K562 (cell line): ENCODE results near the gene PCBP3. TPM values are rescaled to one million over a fixed set of nuclear protein-coding genes. Genes with fewer than 3 reads are reported as not detected.

Experiments
- ATAC-seq: fragments of 200-7000 bp; cut with Tn5 transposase; 3 replicates; pipeline ENCODE4 v1.9.1; 2020; ENCODE audit warnings: moderate library complexity
- BruUV-seq: library from RNA; stranded (reverse); fragments of 400-500 nt; replicated peaks from 2 replicates; lab custom pipeline; 2021; lab: Mats Ljungman, UMichigan
- CTCF ChIA-PET: fragments of 300-600 bp; formaldehyde crosslinking; extraction: SDS; loops from one replicate; lab custom pipeline; 2021; ENCODE audit warnings: low intra/inter-chr PET ratio; lab: Yijun Ruan, JAX
- POLR2A ChIA-PET: fragments of 300-600, 350-650 bp; sonication (Branson Sonifier 250); formaldehyde crosslinking; extraction: SDS; loops from one replicate; lab custom pipeline; 2021; ENCODE audit warnings: antibody characterized with exemption, inconsistent platforms; lab: Yijun Ruan, JAX
- DNase-seq, 4 experiments: peaks; one replicate each; pipeline versions ENCODE4 v3.0.0 to v3.0.0-alpha.2; 2011 to 2018; ENCODE audit warnings: low spot score in 3 of 4, mixed read lengths in 3 of 4; ENCODE audit errors: extremely low read depth in 1 of 4
- FAIRE-seq: peaks from 2 replicates; lab custom pipeline; 2011; peaks lifted over from hg19 to GRCh38; lab: Jason Lieb, UNC
- H2AFZ ChIP-seq: 2 replicates; pipeline ENCODE4 v1.6.0; 2011; ENCODE audit warnings: low read depth, low read length, control low read depth, inconsistent platforms
- H3K27ac ChIP-seq: fragments of 200-600 bp; 3 replicates; pipeline ENCODE4 v1.8.0; 2011; ENCODE audit warnings: low read depth, mild to moderate bottlenecking, control low read depth, inconsistent platforms, low read length, moderate library complexity, mixed read lengths; ENCODE audit errors: extremely low read depth
- H3K27me3 ChIP-seq, 2 experiments: fragments of 300-600 bp in 1 of 2; 2 replicates in 1 of 2; 3 replicates in 1 of 2; pipeline versions ENCODE4 v1.6.0 to v1.8.0; 2011; ENCODE audit warnings: inconsistent platforms in 2 of 2, low read length in 2 of 2, mild to moderate bottlenecking in 1 of 2, mixed read lengths in 1 of 2, moderate library complexity in 1 of 2; ENCODE audit not compliant: control insufficient read depth in 2 of 2, insufficient read depth in 2 of 2
- H3K36me3 ChIP-seq: fragments of 300-600 bp; 3 replicates; pipeline ENCODE4 v1.8.0; 2011; ENCODE audit warnings: mild to moderate bottlenecking, low read length, inconsistent platforms; ENCODE audit not compliant: control insufficient read depth, insufficient read depth
- H3K4me1 ChIP-seq, 2 experiments: fragments of 200-600 bp in 1 of 2; replicated peaks in 1 of 2; 2 replicates in 1 of 2; 3 replicates in 1 of 2; pipeline versions ENCODE4 v1.5.1 to v1.8.0; 2011; ENCODE audit warnings: inconsistent platforms in 2 of 2, low read length in 2 of 2, mild to moderate bottlenecking in 1 of 2, mixed read lengths in 1 of 2, moderate library complexity in 1 of 2; ENCODE audit not compliant: control insufficient read depth in 2 of 2, insufficient read depth in 2 of 2
- H3K4me2 ChIP-seq: 2 replicates; pipeline ENCODE4 v1.6.1; 2011; ENCODE audit warnings: low read length, control low read depth, inconsistent platforms, mixed read lengths; ENCODE audit not compliant: insufficient read depth
- H3K4me3 ChIP-seq: fragments of 200-600 bp; sonication (generic), shearing (Covaris generic); 2 replicates; pipeline ENCODE4 v1.5.1; 2016; ENCODE audit warnings: control low read depth, inconsistent platforms
- H3K79me2 ChIP-seq: fragments of 200-600 bp; 3 replicates; pipeline ENCODE4 v1.8.0; 2011; ENCODE audit warnings: low read length, inconsistent platforms; ENCODE audit not compliant: control insufficient read depth, insufficient read depth
- H3K9ac ChIP-seq, 2 experiments: 2 replicates each; pipeline versions ENCODE4 v1.6.0 to v1.6.1; 2011; ENCODE audit warnings: low read depth in 2 of 2, low read length in 2 of 2, control low read depth in 1 of 2, inconsistent platforms in 1 of 2, mild to moderate bottlenecking in 1 of 2, mixed read lengths in 1 of 2; ENCODE audit not compliant: insufficient read depth in 1 of 2
- H3K9me1 ChIP-seq: one replicate; pipeline ENCODE4 v1.6.0; 2011; ENCODE audit warnings: inconsistent platforms, mild to moderate bottlenecking, low read length, moderate library complexity; ENCODE audit not compliant: control insufficient read depth, insufficient read depth
- H3K9me3 ChIP-seq: replicated peaks from 2 replicates; pipeline ENCODE4 v1.5.1; 2011; ENCODE audit warnings: low read depth, low read length, inconsistent platforms; ENCODE audit not compliant: control insufficient read depth, insufficient read depth
- H4K20me1 ChIP-seq: replicated peaks from 2 replicates; pipeline ENCODE4 v1.6.1; 2011; ENCODE audit warnings: low read length, inconsistent platforms, mixed read lengths; ENCODE audit not compliant: control insufficient read depth, insufficient read depth
- BCLAF1 ChIP-seq, 2 experiments: fragments of 450-650 bp in 1 of 2; IDR thresholded peaks; 2 replicates each; pipeline ENCODE4 v1.6.1; 2011 to 2017; ENCODE audit warnings: low read depth in 2 of 2, antibody characterized with exemption in 1 of 2, borderline replicate concordance in 1 of 2, low read length in 1 of 2, mild to moderate bottlenecking in 1 of 2, mixed read lengths in 1 of 2; ENCODE audit not compliant: control insufficient read depth in 1 of 2
- KDM1A ChIP-seq, 2 experiments: fragments of 450-650 bp; IDR thresholded peaks; 2 replicates each; pipeline ENCODE4 v1.6.1; 2016; ENCODE audit warnings: mild to moderate bottlenecking in 2 of 2
- KLF10 ChIP-seq: fragments of 250-450 bp; sonication (Bioruptor Pico); IDR thresholded peaks from 2 replicates; pipeline ENCODE4 v1.6.1; 2021; ENCODE audit warnings: matching md5 sums
- NCOA1 ChIP-seq: fragments of 450-650 bp; IDR thresholded peaks from 2 replicates; pipeline ENCODE4 v1.6.1; 2016; ENCODE audit warnings: low read depth
- NELFE ChIP-seq: IDR thresholded peaks from 2 replicates; pipeline ENCODE4 v1.6.1; 2011; ENCODE audit warnings: mild to moderate bottlenecking; ENCODE audit not compliant: insufficient read depth, insufficient read length
- TFE3 ChIP-seq: fragments of 450-650 bp; formaldehyde crosslinking; IDR thresholded peaks from 2 replicates; pipeline ENCODE4 v1.4.0; 2020; ENCODE audit warnings: mild to moderate bottlenecking, mixed read lengths
- ZBTB1 ChIP-seq: sonication (generic); formaldehyde crosslinking; IDR thresholded peaks from 2 replicates; pipeline ENCODE4 v1.8.1; 2023; ENCODE audit warnings: missing genetic modification reagents, low read depth, mild to moderate bottlenecking, borderline replicate concordance
- ZBTB7A ChIP-seq: IDR thresholded peaks from 2 replicates; pipeline ENCODE4 v1.6.1; 2011; ENCODE audit warnings: low read depth, mild to moderate bottlenecking, low read length, moderate library complexity, borderline replicate concordance; ENCODE audit not compliant: control insufficient read depth
- ZNF830 ChIP-seq: fragments of 250-450 bp; sonication (Bioruptor Pico); IDR thresholded peaks from 2 replicates; pipeline ENCODE4 v1.5.0; 2021; ENCODE audit warnings: mild to moderate bottlenecking
- WGBS: fragments of 100-300 bp; shearing (Covaris generic); methylation state at CpG from one replicate; pipeline ENCODE4 v1.1.6; 2016; ENCODE audit warnings: low coverage, mixed read lengths; ENCODE audit not compliant: insufficient coverage; ENCODE audit errors: missing lambda C conversion rate; 5-methylcytosine and 5-hydroxymethylcytosine counted together
- in situ Hi-C: fragments of 300-500 bp; cut with MboI; formaldehyde crosslinking; loops from 4 replicates; pipeline ENCODE4 v1.15.0; 2018; ENCODE audit warnings: inconsistent platforms, mixed read lengths
- intact Hi-C: fragments of 100-400 bp; cut with micrococcal nuclease; formaldehyde crosslinking; loops from 2 replicates; pipeline ENCODE4 v1.14.2; 2022
- polyA plus RNA-seq, 8 experiments: library from polyadenylated mRNA; depleted of rRNA in 4 of 8; stranded (reverse) in 5 of 8; unstranded in 3 of 8; fragments of >200 nt; fragmentation: Nextera tagmentation in 2 of 8; fragmentation: Illumina TruSeq in 1 of 8; extraction: Ambion mirVana in 2 of 8; extraction: Trizol in 1 of 8; gene quantifications; 2 replicates each; pipeline versions ENCODE4 v1.2.1 to v1.2.3, GENCODE V29; 2011 to 2014; ENCODE audit warnings: inconsistent platforms in 1 of 8, missing spikeins in 1 of 8
- total RNA-seq, 7 experiments: library from RNA; depleted of rRNA in 6 of 7; stranded (reverse); fragments of >200 nt in 6 of 7; fragmentation: Illumina TruSeq in 2 of 7; extraction: Trizol in 2 of 7; gene quantifications; 2 replicates each; pipeline versions ENCODE4 v1.2.1 to v1.2.3, GENCODE V29; 2011 to 2021; ENCODE audit warnings: low replicate concordance in 1 of 7
- TF ChIP-seq, protein P1 (sequence below): sonication (generic); formaldehyde crosslinking; IDR thresholded peaks from 2 replicates; pipeline ENCODE4 v1.5.0; 2020; ENCODE audit warnings: missing genetic modification reagents
- TF ChIP-seq, protein P2 (sequence below): IDR thresholded peaks from 3 replicates; pipeline ENCODE4 v1.6.1; 2011; ENCODE audit warnings: borderline replicate concordance, mild to moderate bottlenecking, moderate library complexity; ENCODE audit not compliant: insufficient read length; ENCODE audit errors: extremely low read depth
- TF ChIP-seq, protein P3 (sequence below): sonication (generic); formaldehyde crosslinking; IDR thresholded peaks from 2 replicates; pipeline ENCODE4 v1.8.0; 2022; ENCODE audit warnings: mild to moderate bottlenecking, low read depth, missing genetic modification reagents

Gene PCBP3
- total and polyA plus RNA-seq, 9 of the 15 experiments (the other 6 are each of a cell fraction or from before 2014, with no cell fraction given): 0.18 TPM; not detected in 8

GRCh38 chr21:45918011-45918410 is 274.5 kb downstream of the PCBP3 start:
- no peak for ATAC-seq
- no TSS peak for BruUV-seq
- Histone ChIP-seq H3K9ac (no peak overlapping the region), H3K4me3 (no peak overlapping the region), H3K9me1 (no peaks in the 10 kb centered on the region), H3K9me3 (no peaks in the 10 kb centered on the region), H4K20me1 (peaks cover 3% of the 10 kb centered on the region; the same call in 1 of the 2 replicates), H3K4me2 (no peak overlapping the region), H3K36me3 (no peaks in the 10 kb centered on the region), H3K27me3 (peaks cover 31 to 72% of the 10 kb centered on the region in 2 experiments; a peak in 3 of 5 replicates), H3K79me2 (no peaks in the 10 kb centered on the region), H2AFZ (no peak overlapping the region), H3K27ac (no peak overlapping the region), H3K4me1 (peaks cover 0 to 16% of the 10 kb centered on the region in 2 experiments; a peak in 3 of 5 replicates)
- CTCF ChIA-PET: no interaction called here
- intact Hi-C loops: no loop called here
- no peak for DNase-seq
- POLR2A ChIA-PET: no interaction called here
- WGBS: 2% methylated on average over 9 of the region's 11 CpGs
- in situ Hi-C loops: no loop called here
- no peak for FAIRE-seq
- TF ChIP-seq ZBTB7A: no peak
- TF ChIP-seq TFE3: no peak
- no peak for TF ChIP-seq BCLAF1 (IDR thresholded peaks at IDR 0.05; ENCODE audit: borderline replicate concordance in 1 of 2, control insufficient read depth in 1 of 2, low read depth in 2 of 2, low read length in 1 of 2)
- TF ChIP-seq KLF10 (CRISPR knock-in tag): no peak
- TF ChIP-seq, protein P1, sequence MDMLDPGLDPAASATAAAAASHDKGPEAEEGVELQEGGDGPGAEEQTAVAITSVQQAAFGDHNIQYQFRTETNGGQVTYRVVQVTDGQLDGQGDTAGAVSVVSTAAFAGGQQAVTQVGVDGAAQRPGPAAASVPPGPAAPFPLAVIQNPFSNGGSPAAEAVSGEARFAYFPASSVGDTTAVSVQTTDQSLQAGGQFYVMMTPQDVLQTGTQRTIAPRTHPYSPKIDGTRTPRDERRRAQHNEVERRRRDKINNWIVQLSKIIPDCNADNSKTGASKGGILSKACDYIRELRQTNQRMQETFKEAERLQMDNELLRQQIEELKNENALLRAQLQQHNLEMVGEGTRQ (CRISPR knock-in tag): no peak
- TF ChIP-seq ZBTB1 (CRISPR knock-in tag): no peak
- TF ChIP-seq, protein P2, sequence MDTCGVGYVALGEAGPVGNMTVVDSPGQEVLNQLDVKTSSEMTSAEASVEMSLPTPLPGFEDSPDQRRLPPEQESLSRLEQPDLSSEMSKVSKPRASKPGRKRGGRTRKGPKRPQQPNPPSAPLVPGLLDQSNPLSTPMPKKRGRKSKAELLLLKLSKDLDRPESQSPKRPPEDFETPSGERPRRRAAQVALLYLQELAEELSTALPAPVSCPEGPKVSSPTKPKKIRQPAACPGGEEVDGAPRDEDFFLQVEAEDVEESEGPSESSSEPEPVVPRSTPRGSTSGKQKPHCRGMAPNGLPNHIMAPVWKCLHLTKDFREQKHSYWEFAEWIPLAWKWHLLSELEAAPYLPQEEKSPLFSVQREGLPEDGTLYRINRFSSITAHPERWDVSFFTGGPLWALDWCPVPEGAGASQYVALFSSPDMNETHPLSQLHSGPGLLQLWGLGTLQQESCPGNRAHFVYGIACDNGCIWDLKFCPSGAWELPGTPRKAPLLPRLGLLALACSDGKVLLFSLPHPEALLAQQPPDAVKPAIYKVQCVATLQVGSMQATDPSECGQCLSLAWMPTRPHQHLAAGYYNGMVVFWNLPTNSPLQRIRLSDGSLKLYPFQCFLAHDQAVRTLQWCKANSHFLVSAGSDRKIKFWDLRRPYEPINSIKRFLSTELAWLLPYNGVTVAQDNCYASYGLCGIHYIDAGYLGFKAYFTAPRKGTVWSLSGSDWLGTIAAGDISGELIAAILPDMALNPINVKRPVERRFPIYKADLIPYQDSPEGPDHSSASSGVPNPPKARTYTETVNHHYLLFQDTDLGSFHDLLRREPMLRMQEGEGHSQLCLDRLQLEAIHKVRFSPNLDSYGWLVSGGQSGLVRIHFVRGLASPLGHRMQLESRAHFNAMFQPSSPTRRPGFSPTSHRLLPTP: no peak
- no peak for TF ChIP-seq ZNF830 (CRISPR knock-in tag)
- no peak for TF ChIP-seq NCOA1
- no peak for TF ChIP-seq NELFE
- TF ChIP-seq, protein P3, sequence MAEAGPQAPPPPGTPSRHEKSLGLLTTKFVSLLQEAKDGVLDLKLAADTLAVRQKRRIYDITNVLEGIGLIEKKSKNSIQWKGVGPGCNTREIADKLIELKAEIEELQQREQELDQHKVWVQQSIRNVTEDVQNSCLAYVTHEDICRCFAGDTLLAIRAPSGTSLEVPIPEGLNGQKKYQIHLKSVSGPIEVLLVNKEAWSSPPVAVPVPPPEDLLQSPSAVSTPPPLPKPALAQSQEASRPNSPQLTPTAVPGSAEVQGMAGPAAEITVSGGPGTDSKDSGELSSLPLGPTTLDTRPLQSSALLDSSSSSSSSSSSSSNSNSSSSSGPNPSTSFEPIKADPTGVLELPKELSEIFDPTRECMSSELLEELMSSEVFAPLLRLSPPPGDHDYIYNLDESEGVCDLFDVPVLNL: no peak
- TF ChIP-seq KDM1A (IDR thresholded peaks at IDR 0.05): no peak
